GM19468 (cell line): Measurements from ENCODE around the gene MAST4.

Experiments used
- ATAC-seq: cut with Tn5 transposase; IDR thresholded peaks from one replicate; pipeline ENCODE4 v1.9.1; 2021; ENCODE audit warnings: mild to moderate bottlenecking, moderate library complexity, moderate number of reproducible peaks; ENCODE audit not compliant: unreplicated experiment; ENCODE audit errors: extremely low read depth

The MAST4 gene

DNA sequence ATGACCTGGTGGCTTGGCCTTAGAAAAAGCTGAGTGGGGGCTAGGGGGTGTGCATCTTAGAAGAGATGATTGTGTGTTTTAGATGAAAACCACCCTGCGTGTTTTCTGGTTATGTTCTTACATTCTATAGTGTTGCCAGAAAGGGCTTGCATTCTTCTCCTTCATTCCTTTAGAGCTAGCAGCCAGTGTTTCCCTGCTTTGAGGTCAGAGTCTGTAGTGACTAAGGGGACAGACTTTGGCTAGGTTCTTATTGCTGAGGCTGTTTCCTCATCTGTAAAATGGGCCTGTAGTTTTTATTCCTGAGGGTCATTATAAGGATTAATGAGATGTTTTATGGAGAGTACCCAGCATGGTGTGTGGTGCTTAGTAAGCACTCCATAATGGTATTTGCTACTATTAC, 6.4 kb downstream of the MAST4 start:
- no peak for ATAC-seq

DNA sequence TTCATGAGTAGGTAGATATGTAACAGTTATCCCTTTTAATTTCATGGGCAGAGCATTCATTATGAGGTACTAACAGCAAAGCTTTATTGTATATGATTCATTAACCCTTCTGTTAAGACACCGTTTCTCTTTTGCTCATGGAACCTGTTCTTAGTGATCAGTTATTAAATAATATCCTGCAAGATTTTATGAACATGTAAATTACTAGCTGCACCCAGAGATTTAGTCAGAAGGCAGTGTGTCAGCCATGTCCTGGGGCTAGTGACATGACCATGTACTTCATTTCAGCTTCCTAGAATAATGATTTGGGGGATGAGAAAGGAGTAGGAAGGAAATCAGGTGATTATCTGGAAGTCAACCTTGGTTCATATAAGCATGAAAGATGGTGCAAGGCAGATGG, 7.0 kb downstream of the MAST4 start:
- ATAC-seq, result no peak

DNA sequence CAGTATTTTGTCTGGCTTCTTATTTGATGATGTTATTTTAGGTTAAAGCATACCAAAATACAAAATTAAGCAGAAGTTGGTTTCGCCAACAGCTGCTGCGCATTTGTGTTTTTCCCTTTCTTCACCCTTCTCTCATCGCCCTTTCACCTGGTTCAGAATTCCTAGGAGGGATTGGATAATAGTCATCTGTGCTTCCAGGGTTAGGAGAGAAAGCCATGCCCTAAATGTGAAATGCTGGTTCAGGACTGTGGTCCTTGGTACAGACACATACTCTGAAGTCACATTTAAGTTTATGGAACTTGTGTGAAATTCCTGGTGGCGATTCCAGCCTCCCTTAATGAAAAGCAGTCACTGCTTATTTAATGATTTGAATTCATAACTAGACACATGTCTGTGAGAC, 7.7 kb downstream of the MAST4 start:
- no peak for ATAC-seq

DNA sequence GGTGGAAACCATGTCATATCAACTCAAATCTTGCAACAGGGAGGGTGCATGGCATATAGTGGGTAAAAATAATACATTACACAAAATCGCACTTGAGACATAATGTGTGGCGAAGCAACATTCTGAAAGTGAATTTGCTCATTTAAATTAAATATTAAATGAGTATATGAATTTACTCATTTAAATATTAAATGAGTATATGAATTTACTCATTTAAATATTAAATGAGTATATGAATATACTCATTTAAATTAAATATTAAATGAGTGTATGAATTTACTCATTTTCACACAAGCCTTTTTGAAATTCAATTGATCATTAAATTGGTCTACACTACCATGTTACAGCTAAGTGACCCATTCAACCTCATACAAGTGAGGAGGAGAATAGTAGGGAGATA, 10.5 kb downstream of the MAST4 start:
- no peak for ATAC-seq

DNA sequence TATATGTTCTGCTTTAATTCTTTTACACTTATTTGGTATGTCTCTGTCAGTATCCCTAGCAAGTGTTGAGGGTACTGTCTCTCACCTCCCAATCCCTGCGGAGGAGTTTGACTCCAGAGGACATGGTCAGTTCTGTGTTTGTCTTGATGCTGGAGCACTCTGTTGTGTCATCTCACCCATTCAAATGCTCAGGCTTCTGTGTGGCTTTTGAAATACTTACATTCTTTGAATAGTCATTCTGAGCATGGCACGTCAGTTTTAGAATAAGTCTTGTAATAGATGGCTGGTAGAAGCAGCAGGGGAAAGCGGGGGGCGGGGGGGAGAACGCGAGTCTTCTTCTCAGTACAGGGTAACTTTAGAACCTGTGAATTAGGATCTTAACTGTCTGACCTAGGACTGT, 12.3 kb downstream of the MAST4 start:
- ATAC-seq, result no peak

DNA sequence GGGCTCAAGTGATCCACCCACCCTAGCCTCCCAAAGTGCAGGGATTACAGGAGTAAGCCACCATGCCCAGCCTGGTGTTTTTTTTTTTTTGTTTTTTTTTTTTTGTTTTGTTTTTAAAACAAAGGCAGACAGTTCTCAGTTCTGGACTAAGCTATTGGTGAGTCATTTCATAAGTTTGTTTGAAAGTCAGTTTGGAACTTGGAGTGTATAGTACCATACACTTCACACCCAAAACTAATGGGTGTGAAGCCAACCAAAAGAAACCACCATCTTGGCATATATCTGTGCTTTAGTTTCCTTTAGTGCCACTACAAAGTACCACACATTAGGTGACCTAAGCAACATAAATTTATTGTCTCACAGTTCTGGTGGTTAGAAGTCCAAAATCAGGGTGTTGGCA, 13.4 kb downstream of the MAST4 start:
- no peak for ATAC-seq

DNA sequence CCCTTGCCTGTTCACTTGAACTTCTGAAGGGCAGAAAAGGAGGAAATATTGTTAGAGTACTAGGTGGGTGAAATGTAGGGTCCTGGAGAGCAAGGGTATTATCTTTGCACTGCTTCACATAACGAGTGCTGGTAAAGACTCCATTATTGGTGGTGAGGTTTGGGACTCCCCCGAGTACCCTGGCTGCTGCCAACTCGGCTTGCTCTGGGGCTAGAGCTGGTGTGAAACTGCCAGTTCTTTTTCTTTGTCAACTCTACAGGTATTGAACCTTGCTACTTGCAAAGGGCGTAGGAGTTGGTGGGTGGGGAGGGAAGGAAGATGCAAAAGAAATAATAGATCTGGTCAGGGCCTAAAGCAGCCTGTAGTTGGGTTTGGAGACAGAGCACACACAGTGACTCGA, 16.0 kb downstream of the MAST4 start:
- no peak for ATAC-seq

DNA sequence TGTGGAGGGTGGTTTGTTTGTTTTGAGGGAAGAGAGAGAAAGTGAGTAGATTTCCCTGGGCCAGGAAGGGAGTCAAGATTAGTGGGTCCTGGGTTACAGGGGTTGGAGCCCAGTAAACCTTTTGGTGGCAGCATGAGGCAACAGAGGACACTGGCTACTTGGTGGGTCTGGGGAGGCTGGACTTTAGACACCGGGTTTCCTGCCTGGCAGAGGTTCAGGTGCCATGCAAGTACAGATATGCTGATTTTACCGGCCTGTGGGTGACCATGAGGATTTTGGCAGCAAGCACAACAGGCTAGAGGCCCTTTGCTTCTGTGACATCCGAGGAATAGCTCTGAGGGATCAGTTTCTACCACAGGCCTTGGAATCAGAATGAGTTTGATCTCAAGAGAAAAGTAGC, 18.9 kb downstream of the MAST4 start:
- ATAC-seq, result no peak

DNA sequence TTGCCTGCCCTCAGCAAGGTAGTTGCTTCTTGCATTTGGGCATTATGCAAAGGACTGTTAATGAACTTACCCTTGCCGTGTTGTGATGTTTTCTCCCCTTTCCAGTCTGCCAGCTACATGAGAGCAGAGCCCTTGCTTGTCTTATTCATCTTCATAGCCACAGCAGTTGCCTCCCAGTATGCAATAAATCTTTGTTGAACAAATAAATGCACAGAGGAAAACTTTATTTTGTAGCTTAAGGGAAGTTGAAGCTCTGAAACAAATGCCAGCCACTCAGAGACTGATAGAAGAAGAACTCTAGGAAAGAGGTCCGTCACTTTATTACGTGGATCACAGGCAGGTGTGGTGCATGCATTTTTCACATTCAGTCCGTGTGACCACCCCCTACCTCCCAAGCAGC, 19.7 kb downstream of the MAST4 start:
- no peak for ATAC-seq

DNA sequence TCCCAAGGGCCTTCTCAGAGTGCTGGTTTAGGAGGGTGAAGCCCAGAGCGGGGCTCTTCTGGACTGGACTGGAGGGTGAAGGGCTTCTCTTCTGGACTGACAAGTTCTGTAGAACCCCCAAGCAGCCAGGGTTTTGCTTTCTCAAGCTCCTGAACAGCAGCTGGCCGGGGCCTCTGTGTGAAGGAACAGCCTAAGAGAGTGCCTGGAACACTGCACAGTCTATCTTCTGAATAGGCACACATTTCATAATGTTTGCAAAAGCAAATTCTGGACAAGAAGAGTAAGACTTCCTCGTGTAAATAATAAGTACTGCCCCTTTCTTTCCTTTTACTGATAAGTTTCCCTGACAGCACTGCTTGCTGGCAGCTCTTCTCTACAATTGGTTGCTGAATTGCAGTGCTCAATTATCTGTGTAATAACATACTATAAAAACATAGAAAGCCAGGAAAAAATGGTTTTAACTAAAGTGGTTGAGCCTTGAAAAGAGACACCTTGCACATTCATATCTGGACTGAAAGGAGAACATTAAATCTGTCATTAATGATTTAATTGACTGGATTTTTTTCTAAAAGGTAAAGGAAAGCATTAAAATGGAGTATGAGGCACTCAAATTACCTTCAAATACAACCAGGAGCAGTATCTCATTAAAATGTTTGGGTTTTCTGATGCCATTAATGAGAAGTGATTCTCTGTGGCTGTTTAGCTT, 20.5 kb downstream of the MAST4 start:
- ATAC-seq, result no peak

DNA sequence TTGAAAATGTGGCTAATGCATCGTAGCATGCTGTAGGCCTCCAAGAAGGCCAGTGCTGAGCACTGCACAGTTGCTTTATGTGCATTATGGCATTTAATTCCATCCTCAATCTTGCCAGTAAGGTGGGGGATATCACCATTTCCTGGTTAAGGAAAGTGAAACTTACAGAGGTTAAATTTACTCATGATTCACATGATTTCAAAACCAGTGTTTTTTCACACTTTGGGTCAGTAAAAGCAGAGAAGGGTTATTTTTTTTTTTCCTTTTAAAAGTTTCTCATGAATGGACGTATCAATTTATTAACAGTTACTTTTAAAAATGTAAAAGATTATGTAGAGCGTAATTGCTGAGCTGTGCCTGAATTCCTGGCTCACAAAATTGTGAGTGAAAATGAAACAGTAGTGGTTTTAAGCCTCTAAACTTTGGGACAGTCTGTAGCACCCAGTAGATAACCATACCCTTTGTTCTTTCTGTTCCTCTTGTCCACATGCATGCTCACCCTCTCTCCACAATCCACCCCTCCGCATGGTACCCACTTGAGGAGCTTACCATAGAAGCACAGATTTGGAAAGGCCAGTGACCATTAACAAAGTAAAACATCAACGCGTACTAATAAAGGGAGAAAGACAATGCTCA, 21.2 kb downstream of the MAST4 start:
- ATAC-seq, result no peak

DNA sequence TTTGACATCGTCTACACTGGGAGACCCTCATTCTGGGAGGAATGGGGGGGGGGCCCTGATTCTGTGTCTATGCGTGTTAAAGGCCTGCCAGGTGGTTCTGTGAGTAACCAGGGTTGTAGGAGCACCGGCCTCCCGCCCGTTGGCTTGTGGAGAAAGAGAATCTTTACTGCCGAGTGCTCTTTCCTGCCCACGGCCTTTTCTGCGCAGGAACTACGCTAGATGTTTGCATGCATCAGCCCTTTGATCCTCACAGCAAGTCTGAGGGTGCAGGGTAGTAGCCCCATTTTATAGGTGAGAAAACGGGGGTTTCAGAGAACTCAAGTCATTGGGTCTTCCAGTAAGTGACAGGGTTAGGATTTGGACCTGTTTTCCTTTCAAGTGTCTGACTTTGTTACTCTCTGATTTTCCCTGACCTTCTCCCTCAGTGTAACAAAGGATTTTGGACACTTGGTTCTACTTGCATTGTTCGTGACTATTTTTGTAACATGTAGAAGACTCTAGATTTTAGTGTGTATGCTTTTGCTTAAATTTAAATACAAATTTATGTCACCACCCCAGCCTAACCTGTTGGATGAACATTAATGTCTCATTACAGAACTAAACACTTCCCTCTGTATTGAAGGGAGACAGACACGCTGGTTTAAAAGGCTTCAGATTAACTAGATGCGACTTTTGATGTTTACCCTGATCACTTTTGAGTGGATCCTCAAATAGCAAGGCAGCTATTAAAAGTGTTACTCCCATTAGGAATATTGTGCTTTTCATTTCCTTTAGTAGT, 22.0 kb downstream of the MAST4 start:
- no peak for ATAC-seq

DNA sequence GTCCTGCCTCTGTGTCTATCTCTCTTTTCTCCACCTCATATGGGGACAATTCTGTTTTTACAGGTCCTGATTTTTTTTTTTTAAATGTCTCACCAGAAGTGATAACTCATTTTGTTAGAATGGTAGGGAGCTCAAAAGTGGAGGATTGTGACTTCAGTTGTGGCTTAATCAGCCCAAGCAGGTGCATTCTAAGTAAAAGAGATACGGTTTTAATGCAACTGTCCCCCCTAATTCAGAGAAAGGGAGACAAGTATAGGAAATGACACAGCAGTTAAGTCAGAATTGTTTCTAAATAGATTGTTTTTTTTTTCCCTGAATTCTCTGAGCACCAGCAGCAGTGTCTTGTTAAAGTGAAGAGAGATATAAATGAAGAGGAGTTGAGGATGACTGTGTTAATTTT, 24.5 kb downstream of the MAST4 start:
- no peak for ATAC-seq

DNA sequence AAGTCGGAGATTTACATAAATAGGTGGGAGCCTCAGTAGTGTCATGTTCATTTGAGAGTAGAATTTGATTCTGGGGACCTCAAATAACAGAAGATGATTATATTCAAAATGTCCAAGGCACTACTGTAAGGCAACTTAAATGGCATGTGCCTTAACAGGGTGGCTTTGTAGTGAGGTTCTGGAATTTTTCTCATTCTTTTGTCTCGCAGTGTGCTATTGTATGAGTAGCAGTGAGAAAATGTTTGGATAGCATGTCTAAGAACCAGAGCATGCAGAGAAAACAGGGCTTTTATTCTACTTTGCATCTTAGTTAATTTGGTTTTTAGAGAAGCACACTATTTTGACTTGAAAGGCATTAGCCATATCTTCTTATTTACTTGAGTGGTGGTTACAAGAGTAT, 25.0 kb downstream of the MAST4 start:
- no peak for ATAC-seq

DNA sequence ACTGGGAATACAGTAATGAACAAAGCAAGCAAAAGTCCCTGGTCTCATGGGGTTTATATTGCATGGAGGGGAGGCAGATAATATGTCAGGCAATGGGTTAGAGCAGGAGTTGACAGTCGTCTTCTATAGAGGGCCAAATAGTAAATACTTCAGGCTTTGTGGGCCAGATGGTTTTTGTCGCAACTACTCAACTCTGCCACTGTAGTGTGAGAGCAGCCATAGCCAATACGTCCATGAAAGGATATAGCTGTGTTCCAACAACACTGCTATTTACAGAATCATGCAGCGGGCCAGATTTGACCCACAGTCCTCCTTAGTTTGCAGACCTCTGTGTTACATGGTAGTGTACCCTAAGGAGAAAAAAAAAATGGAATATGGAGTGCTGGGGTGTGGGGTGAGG, 25.5 kb downstream of the MAST4 start:
- no peak for ATAC-seq

DNA sequence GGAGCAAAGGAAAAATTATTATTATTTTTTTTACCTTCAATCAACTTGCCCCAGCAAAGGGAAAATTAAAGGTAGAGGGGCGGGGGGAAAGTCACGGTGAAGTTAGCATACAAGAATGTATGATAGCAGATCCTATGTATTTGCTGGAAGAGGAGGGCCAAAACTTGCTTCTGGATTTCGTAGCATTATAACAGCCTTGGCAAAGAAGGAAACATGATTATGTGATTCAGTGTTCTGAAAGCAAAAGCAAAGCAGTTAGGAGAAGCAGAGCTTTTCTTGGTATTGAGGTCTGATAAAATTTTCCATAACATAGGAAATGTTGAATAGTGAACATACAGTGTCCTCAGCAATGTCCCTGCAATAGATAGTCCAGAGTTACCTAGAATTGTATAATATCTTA, 32.4 kb downstream of the MAST4 start:
- no peak for ATAC-seq

DNA sequence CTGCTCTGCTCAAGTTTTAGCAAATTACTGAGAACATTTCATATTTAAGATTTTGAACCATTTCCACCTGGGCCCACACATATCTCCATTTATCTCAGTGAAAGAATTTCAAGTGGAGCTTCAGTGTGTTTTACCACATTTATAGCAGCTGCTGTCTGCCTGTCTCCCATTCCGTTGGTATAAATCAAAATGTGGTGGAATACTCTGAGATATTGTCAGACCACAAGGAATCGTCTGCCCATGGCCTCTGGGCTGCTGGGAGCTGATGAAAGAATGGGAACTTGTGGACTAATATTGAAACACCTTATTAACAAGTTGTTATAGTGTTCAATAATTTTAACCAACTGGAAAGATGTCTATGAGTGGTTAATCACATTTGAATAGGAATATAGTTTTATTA, 33.3 kb downstream of the MAST4 start:
- no peak for ATAC-seq

DNA sequence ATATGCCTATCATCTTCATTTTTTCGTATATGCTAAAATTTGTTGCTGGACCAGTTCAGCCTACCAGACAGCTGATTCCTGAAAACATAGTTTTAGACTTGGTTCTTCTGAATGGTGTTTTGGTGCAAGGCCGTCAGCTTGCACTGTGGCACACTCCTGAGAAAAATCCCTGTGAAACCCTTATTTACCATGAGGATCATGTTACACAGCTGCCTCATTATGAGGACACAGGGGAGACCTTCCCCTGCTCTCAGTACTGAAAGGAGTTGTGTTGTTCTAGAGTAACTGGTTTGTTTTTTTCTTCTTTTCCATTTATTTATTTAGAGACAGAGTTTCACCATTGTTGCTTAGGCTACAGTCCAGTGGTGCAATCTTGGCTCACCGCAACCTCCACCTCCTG, 37.6 kb downstream of the MAST4 start:
- no peak for ATAC-seq

DNA sequence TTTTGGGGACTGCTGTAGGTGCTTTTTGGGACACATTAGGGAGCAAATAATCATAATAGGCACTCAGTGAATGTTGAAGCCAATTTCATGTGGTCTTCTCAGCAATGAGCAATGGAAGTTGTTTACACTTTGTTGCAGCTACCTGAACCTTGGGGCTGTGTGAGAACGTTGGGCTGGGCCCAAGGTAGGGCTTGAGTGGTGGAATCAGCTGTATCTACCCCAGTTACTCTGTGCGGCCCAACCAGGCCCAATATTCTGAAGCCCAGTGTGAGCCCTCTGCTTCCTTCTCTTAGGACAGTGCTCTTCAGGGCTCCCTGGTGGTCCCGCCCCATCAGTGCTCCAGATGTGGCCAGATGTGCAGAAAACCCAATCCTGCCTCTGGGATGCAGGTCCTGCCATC, 38.4 kb downstream of the MAST4 start:
- ATAC-seq, result no peak

DNA sequence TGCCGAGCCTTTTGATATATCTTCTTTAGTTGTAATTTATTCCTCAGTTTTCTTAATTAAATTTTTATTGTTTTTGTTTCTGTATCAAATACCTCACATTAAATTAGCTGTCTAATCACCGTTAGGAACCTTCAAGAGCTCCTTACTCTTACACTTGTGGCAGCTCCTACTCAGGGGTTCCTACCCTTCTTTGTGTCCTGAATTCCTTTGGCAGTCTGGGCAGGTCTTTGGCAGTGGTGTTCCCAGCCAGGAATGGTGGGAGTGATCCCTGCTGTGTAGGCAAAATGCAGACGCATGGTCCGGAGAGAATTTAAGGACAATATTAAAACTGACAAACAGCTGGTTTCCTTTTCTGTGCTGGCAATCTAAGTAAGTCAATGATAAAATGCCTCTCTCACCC, 41.8 kb downstream of the MAST4 start:
- no peak for ATAC-seq

DNA sequence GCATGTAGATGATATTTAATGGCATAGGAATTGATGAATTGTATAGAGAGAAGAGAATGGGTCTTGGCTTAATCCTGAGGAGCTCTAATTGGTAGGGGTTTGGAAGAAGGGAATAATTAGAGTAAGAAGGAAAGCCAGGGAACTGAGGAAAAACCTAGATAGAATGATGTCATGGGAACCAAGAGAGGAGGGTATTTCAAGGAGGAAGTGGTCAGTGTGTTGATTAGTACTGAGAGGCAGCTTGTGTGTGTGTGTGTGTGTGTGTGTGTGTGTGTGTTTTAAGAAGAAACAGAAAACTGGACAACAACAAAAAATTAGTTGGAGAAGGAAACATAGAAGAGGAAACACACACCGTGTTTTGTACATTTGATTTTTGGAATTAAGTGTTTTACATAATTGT, 42.8 kb downstream of the MAST4 start:
- ATAC-seq, result no peak

DNA sequence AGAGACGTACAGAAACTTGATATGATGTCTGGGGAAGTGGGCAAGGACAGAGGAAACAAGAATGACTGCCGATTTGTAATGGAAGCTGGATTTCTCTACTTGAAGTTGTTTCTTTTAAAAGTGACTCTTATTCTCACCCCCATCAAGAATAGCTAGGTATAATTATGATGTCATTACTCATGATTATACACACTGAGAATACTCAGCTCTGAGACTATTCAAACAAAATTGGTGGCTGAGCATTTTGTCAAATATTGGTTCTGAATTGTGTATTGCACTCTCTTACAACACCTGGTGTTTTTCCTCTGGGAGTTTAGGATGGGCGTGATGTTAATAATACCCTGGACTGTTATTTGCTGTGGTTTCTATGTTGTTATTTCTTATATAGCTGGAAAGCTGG, 46.3 kb downstream of the MAST4 start:
- no peak for ATAC-seq
